Activated CD8-positive, alpha-beta memory T cell treated with anti-CD3 and anti-CD28 coated beads for 1 hour (primary cell): Measurements from ENCODE around the gene TGM6.
"Not testable (repeated sequence)": the region's sequence is repeated elsewhere in the genome, so short reads cannot be mapped to it uniquely, and the experiment has no call there.

Experiments used
- DNase-seq, 2 donors: peaks; one replicate each; pipeline ENCODE4 v3.0.0-alpha.2; 2020; ENCODE audit warnings: low read depth in 1 of 2; ENCODE audit errors: extremely low read depth in 1 of 2

Gene TGM6

DNA sequence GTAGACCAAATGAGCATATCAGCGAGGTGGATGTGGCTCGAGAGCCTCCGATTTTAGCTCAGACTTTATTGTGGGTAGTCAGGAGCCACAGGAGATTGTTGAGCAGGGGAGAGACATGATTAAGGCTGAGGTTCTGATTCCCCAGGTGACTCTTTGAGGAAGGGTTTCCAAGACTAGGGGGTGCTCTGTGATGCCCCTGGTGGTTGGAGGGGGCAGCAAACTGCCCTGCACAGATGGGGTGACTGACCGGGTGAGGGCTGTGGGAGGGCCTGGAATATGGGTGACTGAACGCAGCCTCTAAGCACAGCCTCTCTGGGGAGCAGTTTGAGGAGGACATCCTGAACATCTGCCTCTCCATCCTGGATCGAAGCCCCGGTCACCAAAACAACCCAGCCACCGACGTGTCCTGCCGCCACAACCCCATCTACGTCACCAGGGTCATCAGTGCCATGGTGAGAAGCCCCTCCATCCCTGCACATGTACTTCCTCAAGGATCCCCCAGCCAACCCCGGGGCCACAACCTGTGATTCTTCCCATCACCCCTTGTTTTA is 17.0 kb downstream of the TGM6 start:
- no peak for DNase-seq

DNA sequence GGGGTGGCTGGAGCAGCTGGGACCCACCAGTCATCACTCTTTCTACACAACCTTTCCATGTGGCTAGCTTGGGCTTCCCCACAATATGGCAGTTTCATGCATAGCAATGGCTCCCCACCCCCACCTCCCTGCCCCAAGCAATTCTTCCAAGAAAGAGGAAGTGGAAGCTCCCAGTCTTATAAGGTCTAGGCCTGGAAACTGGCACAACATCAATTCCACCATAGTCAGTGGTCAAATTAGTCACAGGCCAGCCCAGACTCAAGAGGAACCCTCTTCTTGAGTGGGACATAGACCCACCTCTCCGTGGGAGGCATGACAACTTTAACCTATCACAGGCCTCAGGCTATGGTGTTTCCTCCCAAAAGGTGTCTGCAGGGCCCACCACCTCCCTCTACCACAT is 17.7 kb downstream of the TGM6 start:
- no peak for DNase-seq

DNA sequence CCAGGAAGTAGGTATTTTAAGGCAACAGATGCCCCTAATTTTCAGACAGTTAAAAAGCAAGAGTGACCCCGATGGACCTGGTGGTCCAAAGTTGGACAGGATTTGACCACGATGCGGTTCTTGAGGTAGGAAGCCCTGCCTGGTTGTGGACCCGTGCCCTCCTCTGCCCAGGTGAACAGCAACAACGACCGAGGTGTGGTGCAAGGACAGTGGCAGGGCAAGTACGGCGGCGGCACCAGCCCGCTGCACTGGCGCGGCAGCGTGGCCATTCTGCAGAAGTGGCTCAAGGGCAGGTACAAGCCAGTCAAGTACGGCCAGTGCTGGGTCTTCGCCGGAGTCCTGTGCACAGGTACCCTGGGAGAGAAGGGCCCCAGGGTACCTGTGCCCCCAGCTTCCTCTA is 18.7 kb downstream of the TGM6 start:
- no peak for DNase-seq

DNA sequence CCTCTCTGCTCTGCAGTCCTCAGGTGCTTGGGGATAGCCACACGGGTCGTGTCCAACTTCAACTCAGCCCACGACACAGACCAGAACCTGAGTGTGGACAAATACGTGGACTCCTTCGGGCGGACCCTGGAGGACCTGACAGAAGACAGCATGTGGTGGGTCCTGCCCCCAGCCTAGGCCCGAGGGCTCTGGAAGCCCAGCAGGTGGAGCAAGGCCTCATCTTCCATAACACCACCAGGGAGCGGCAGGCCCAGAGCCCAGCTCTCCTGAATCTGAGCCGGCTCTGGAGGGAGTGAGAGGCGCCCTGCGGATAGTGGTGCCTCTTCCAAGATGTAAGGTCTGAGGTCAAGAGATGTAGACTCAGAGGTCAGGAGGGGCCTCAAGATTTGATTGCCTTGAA is 19.6 kb downstream of the TGM6 start:
- no peak for DNase-seq

DNA sequence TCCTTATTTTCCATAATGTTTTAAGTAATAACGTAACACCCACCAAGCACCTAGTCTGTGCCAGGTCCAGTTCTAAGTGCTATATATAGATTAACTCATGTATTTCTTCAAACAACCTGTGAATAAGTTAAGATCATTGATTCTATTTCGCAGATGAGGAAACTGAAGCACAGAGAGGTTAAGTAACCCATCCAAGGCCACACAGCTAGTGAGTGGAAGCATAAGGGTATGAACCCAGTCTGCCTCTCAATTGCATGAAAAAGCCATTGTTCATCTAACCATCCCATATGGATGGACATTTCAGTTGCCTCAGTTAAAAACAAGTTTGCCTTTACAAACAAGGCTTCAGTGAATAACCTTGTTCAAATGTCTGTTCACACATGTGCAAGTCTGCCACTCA is 20.8 kb downstream of the TGM6 start:
- no peak for DNase-seq

DNA sequence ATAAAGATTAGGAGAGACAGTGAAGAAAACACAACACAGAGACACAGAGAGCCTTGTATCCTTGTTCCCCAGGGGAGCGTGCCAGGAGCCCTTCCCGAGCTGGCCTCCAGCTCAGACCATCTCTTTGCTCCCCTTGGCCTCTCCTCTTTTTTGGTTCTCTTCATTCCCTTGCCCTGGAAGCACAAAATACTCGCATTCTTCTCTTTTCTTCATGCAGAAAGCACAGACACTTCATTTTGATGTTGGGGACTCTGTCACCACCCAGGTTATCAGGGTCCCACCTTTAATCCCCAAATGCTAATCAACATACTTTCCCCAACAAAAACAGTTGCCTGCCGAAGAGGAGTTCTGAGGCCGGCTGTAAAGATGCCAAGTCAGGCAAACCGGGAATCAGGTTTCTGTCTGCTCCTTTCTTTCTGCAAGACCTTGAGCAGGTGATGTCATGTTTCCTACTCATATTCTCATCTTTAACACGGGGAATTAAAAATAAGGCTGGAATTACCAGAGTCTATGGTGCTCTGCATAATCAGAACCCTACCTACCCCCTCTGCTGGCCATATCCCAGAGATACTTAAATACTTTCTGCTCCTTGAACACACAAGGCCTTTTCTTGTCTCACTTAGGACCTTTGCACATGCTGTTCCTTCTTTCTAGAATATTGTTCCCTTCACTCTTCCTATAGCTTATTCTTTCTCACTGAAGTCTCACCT is 21.7 kb downstream of the TGM6 start:
- DNase-seq: no peak

DNA sequence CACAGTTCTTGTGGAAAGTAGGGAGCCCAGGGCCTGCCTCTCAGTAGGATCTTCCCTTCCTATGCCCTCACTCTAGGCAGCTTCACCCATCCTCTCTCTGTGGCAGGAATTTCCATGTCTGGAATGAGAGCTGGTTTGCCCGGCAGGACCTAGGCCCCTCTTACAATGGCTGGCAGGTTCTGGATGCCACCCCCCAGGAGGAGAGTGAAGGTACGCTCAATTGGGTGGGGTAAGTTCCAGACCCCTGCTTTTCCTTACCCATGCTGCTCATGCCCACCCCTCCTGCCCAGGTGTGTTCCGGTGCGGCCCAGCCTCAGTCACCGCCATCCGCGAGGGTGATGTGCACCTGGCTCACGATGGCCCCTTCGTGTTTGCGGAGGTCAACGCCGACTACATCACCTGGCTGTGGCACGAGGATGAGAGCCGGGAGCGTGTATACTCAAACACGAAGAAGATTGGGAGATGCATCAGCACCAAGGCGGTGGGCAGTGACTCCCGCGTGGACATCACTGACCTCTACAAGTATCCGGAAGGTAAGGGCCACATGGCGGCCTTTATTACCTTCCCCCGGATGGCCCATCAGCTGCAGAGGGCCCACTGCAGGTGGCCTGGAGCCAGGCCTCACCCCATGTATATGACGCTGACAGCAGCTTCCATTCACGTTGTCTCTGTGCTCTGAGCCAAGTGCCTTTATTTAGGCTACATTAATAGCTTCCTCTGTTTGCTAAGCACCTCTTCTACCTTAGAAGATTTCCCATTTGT is 22.8 kb downstream of the TGM6 start:
- DNase-seq: no peak

DNA sequence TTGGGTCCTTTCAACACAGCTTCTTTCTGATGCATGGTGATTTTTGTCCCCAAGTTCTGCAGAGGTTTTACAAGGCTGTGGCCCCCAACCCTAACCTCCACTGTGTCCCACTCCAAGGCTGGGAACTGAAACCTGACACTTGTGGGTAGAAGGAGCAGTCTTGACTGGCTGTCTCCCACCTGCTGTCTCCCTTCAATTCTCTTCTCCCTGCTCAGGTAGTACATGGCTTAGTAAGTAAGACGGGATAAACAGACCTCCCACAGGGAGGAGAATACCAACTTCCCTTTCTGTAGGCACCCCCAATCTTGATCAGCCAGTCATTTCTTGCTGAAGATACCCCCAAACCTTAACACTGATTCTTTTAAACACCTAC is 25.0 kb downstream of the TGM6 start:
- DNase-seq: no peak

DNA sequence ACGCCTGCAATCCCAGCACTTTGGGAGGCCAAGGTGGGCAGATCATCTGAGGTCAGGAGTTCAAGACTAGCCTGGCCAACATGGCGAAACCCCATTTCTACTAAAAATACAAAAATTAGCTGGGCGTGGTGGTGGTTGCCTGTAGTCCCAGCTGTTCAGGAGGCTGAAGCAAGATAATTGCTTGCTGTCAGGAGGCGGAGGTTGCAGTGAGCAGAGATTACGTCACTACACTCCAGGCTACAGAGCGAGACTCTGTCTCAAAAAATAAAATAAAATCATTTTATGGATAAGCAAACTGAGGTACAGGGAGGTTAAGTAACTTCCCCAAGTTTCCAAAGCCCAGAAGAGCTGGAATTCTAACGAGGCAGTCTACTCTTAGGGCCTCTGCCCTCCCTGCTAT is 26.7 kb downstream of the TGM6 start:
- DNase-seq: not testable (repeated sequence)

DNA sequence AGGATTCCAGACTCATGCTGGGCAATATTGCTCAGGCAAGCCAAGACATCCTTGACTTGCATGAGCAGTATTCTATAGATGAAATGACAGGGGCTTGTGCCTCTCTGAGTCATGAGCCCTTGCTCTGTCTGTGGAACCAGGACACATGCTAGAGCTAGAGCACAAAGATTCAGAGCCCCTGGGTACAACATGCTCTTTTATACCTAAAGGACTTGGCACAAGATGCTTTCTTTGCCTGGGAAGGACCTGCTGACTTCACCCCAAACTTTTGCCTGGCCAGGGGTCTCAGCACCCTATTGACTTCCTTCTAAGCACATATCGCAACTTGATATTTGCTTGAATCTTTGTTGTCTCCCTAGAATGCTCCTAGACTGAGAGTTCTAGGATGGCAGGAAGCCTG is 27.4 kb downstream of the TGM6 start:
- no peak for DNase-seq

DNA sequence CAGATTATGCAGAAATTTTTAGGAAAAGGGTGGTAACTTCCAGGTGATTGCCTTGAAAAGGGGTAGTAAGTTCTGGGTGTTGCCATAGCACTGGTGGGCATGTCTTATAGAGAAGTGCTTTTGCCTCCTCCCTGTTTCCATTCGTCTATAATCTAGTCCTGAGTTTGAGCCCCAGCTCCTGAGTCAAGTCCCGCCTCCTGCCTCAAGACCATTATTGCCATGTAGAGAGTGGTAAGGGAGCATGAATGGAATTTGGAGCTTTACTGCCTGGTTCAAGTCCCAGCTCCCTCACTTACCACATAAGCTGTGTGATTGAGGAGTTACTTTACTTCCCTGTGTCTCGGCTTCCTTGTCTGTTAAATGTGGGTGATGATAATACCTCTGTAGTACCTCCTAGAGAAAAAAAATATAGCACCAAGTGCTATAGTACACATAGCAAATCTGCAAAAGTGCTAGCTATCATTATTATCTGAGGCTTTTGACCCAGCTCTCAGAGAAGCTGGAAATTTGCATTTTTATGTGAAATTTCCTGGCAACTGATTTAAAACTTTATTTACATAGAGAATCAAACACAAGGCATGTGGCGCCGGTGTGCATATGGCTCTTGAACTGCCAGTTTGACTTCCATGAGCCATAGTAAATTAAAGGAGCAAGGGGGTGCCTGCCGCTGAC is 36.0 kb downstream of the TGM6 start:
- no peak for DNase-seq

DNA sequence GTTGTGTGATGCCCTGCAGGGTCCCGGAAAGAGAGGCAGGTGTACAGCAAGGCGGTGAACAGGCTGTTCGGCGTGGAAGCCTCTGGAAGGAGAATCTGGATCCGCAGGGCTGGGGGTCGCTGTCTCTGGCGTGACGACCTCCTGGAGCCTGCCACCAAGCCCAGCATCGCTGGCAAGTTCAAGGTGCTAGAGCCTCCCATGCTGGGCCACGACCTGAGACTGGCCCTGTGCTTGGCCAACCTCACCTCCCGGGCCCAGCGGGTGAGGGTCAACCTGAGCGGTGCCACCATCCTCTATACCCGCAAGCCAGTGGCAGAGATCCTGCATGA is 36.5 kb downstream of the TGM6 start:
- no peak for DNase-seq

DNA sequence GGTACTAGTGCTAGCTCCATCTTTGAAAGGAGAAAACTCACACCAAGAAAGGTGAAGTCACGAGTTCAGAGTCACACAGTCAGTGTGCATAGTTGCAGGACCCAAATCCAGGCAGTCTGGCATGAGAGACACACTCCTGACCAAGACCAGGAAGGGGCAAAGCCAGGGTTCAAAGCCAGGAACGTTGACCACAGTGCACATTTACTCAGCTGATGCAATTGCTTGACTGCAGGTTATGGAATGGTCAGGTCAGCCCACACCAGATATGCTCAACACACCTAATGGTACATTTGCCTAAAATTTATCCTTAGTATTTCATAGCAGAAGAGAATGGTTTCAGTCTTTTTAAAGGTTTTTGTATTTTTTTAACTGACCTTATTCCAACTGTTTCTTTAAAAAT is 37.7 kb downstream of the TGM6 start:
- DNase-seq: no peak

DNA sequence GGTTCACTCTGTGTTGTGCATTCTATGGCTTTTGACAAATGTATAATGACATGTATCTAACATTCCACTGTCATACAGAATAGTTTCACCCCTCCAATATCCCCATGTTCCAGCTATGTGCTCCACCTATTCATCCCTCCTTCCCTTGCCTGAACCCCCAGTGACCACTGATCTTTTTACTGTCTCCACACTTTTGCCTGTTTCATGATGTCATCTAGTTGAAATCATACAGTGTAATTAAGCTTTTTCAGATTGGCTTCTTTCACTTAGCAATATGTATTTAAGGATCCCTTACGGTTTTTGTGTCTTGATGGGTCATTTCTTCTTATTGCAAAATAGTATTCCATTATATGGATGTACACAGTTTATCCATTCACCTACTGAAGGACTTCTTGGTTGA is 39.8 kb downstream of the TGM6 start:
- DNase-seq: no peak

DNA sequence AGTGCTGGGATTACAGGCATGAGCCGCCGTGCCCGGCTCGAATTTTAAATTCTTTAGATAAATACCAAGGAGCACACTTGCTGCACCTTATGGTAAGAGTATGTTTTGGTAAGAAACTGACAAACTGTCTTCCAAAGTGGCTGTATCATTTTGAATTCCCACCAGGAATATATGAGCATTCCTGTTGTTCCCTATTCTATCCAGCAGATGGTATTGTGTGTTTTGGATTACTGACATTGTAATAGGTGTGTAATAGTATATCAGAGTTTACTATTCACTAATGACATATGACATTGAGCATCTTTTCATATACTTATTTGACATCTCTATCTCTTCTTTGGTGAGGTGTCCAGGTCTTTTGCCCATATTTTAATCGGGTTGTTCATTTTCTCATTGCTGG is 40.5 kb downstream of the TGM6 start:
- no peak for DNase-seq

DNA sequence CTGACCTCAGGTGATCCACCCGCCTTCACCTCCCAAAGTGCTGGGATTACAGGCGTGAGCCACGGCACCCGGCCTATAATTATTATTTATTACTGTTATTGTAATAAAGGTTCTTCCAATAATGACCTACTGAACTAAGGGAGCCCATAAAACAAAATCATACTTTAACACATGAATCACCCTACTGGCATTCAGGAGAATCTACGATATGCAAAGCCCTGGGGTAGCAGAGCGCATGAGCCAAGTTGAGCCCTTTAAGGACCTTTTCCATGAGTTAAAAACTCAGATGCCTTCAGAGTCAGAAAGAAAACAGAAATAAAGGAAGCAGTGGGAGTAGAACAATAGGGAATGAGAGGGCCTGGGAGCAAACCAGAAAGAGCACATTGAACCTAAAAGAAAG is 48.4 kb downstream of the TGM6 start:
- DNase-seq: no peak

DNA sequence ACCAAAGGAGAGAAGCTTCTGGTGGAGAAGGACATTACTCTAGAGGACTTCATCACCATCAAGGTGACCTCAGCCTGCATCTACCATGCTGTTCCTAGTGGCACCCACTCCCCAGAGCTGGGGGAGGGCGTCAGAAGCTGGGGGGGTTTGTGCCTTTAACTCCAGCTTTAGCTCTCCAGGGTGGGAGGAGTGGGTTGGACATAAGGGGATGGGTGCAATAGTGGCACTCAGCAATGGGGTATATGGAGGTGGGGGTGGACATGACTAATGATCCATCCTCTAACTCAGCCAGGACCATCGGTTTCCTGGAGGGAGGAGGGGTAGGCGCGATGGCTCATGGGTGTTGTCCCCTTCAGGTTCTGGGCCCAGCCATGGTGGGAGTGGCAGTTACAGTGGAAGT is 49.8 kb downstream of the TGM6 start:
- DNase-seq: no peak

DNA sequence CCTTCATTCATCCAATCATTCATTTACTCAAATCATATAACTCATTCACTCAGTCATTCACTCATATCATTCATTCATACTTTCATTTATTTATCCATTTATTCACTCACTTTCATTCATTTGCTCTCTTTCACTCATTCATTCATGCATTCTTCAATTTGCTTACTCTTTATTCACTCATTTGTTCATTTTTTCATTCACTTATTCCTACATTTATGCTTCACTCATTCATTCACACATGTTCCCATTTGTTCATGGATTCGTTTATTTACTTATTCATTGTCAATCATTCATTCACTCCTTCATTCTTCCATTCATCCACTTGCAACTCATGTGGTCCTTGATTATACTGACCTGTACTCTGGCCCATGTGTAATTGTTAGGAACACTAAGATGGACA is 50.5 kb downstream of the TGM6 start:
- DNase-seq: no peak

DNA sequence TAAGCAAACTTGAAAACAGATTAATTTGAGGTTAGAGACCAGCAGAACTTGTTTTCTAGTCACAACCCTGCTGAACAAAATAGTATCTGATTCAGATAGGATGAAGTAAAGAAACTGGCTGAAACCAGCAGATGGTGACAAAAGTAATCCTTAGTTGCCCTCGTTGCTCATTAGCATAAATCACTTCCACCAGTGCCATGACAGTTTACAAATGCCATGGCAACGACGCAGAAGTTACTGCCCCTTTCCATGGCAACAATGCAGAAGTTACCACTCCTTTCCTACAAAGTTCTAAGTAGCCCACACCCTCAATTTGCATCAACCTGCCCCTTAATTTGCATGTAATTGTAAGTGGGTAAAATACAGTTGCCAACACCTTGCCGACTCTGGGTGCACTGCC is 66.1 kb downstream of the TGM6 start:
- DNase-seq: no peak

DNA sequence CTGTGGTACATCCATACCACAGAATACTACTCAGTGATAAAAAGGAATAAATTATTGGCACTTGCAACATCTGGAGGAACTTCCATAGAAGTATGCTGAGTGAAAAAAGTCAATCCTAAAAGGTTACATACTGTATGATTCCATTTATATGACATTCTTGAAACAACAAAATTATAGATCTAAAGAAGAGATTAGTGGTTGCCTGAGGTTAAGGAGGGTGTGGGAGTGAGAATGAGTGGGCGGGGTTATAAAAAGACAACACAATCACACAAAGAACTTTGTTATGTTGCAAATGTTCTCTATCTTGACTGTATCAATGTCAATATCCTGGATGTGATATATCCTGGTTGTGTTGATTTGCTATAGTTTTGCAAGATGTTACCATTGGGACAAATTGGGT is 68.7 kb downstream of the TGM6 start:
- DNase-seq: no peak

DNA sequence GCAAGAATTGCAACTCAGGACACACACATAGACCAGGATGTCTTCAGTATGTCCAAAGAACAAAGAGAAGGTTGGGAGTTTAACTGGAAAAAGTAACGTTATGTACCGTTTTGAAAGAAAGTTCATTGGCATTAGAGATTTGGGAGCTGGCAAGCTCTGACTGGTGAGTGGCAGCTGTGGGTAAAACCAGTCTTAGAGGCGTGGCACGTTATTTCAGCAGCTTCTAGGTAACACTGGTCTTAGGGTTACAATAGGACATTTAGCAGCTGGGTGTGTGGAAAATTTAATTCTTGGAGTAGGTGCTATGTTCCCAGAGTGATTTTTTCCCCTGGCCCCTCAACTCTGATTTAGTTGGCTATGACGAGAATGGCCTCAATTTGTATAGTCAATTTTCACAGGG is 70.7 kb downstream of the TGM6 start:
- DNase-seq: no peak
